Spinal cord (tissue), 10 donors: ENCODE results near the gene MINK1. TPM values are rescaled to one million over a fixed set of nuclear protein-coding genes. Genes with fewer than 3 reads are reported as not detected.

ENCODE experiments used
- DNase-seq, 6 donors: peaks; one replicate each; pipeline versions ENCODE4 v3.0.0 to v3.0.0-alpha.2; 2013 to 2015; ENCODE audit warnings: low spot score in 6 of 6, low read depth in 4 of 6
- H3K27ac ChIP-seq: one replicate; pipeline ENCODE4 v1.5.1; 2013; ENCODE audit warnings: low read depth, low read length, control low read depth
- H3K27me3 ChIP-seq: one replicate; pipeline ENCODE4 v1.6.1; 2013; ENCODE audit warnings: low read length; ENCODE audit not compliant: control insufficient read depth, insufficient read depth
- H3K36me3 ChIP-seq: one replicate; pipeline ENCODE4 v1.6.1; 2013; ENCODE audit warnings: low read length; ENCODE audit not compliant: control insufficient read depth, insufficient read depth
- H3K4me1 ChIP-seq: one replicate; pipeline ENCODE4 v1.6.1; 2013; ENCODE audit warnings: low read length; ENCODE audit not compliant: control insufficient read depth, insufficient read depth
- H3K4me3 ChIP-seq: one replicate; pipeline ENCODE4 v1.5.1; 2013; ENCODE audit warnings: low read depth, low read length, control low read depth
- H3K9me3 ChIP-seq: one replicate; pipeline ENCODE4 v1.6.1; 2013; ENCODE audit warnings: low read length; ENCODE audit not compliant: control insufficient read depth, insufficient read depth
- WGBS: methylation state at CpG from one replicate; pipeline ENCODE4 v1.1.5; 2013; ENCODE audit warnings: missing lambda C conversion rate; ENCODE audit not compliant: insufficient coverage; 5-methylcytosine and 5-hydroxymethylcytosine counted together
- long read RNA-seq, 4 donors: transcript quantifications; one replicate each; lab custom pipeline, GENCODE V29; 2026
- polyA plus RNA-seq, 2 donors: library from polyadenylated mRNA; unstranded; fragments of 120-200 nt; gene quantifications; one replicate each; pipeline ENCODE4 v1.2.1, GENCODE V29; 2013; ENCODE audit not compliant: insufficient read length in 2 of 2
- total RNA-seq, 2 donors: library from RNA; depleted of rRNA in 1 of 2; stranded (reverse); fragments of 120-200 nt in 1 of 2; fragments of >200 nt in 1 of 2; gene quantifications; one replicate each; pipeline versions ENCODE4 v1.2.3 to v1.2.4, GENCODE V29; 2013 to 2014
- donor health status: healthy.

MINK1 gene
- total RNA-seq (10 to 100 TPM; 33.5 to 35.0 TPM), polyA plus RNA-seq (10 to 100 TPM; 67.2 to 86.2 TPM)
- long read RNA-seq, donor 1, result 0 reads
- long read RNA-seq, donor 2, result 0 reads
- long read RNA-seq, donor 3, partial matches to known transcripts, result 25 of 25 reads
- long read RNA-seq, donor 3, other reads (novel, unspliced or antisense), result 0 of 25 reads
- long read RNA-seq, donor 4, partial matches to known transcripts, result 5 of 6 reads
- long read RNA-seq, donor 4, other reads (novel, unspliced or antisense), result 0 of 6 reads

GRCh38 chr17:4833178-4833940 is at the start of gene MINK1:
TSS of gene MINK1 (plus strand) at chr17:4833340. CDS start at chr17:4833584, 244 bp downstream.
- Histone ChIP-seq H3K27ac (peak within 1 kb of the TSS; percentile 86), H3K4me3 (peak within 1 kb of the TSS; percentile 72), H3K36me3 (no peaks in the 10 kb centered on the region), H3K27me3 (no peaks in the 10 kb centered on the region), H3K4me1 (peaks cover 42% of the 10 kb centered on the region), H3K9me3 (no peaks in the 10 kb centered on the region)
- DNase-seq, result peak; percentile 84 to 98 (median 92)
- whole genome bisulfite sequencing, result under 1% methylated on average over 91 of the region's 91 CpGs

GRCh38 chr17:4785311-4786105 is 47.6 kb upstream of the MINK1 start:
- 7% methylated on average over 52 of the region's 61 CpGs for WGBS
- Histone ChIP-seq H3K27ac (no peak overlapping the region), H3K4me3 (peak overlapping the region; percentile 11), H3K36me3 (peaks cover 6% of the 10 kb centered on the region), H3K27me3 (peaks cover 60% of the 10 kb centered on the region), H3K9me3 (no peaks in the 10 kb centered on the region), H3K4me1 (peaks cover 51% of the 10 kb centered on the region)
- DNase-seq, result peak in 2 of 6 donors; percentile 25 to 33

- H3K27ac ChIP-seq, result no peak within 1 kb of the TSS
- H3K27me3 ChIP-seq, result peaks cover 55% of the 10 kb centered on the region
- 6% methylated on average over 19 of the region's 24 CpGs for WGBS
- DNase-seq, result peak in 2 of 6 donors; percentile 16 to 27
- peaks cover 6% of the 10 kb centered on the region for H3K36me3 ChIP-seq
- peaks cover 55% of the 10 kb centered on the region for H3K4me1 ChIP-seq
- H3K9me3 ChIP-seq, result no peaks in the 10 kb centered on the region
- peak within 1 kb of the TSS; percentile 11 for H3K4me3 ChIP-seq
Measured at GRCh38 chr17:4786106-4786511, 47.0 kb upstream of the MINK1 start, which contains the start of gene VMO1. TSS of gene VMO1 (minus strand) at chr17:4786364. CDS start at chr17:4786352, 12 bp downstream.

GRCh38 chr17:4786516-4786915 is 46.6 kb upstream of the MINK1 start:
- WGBS, result 39% methylated on average over 3 of the region's 6 CpGs
- peak in 2 of 6 donors; percentile 1 to 51 for DNase-seq
- Histone ChIP-seq H3K4me3 (no peak overlapping the region), H3K27ac (no peak overlapping the region), H3K9me3 (no peaks in the 10 kb centered on the region), H3K27me3 (peaks cover 55% of the 10 kb centered on the region), H3K4me1 (peaks cover 57% of the 10 kb centered on the region), H3K36me3 (peaks cover 6% of the 10 kb centered on the region)

- Histone ChIP-seq H3K27ac (no peak overlapping the region), H3K27me3 (peaks cover 39% of the 10 kb centered on the region), H3K4me3 (peak overlapping the region; percentile 66), H3K36me3 (peaks cover 6% of the 10 kb centered on the region), H3K9me3 (no peaks in the 10 kb centered on the region), H3K4me1 (peaks cover 57% of the 10 kb centered on the region)
- DNase-seq, result peak in 1 of 6 donors; percentile 9
- WGBS, result 94% methylated on average over 8 of the region's 14 CpGs
Measured at GRCh38 chr17:4788159-4788806, 44.9 kb upstream of the MINK1 start.

GRCh38 chr17:4788807-4789700 is 44.1 kb upstream of the MINK1 start, which contains the start of gene GLTPD2:
TSS of gene GLTPD2 (plus strand) at chr17:4788964. CDS start at chr17:4789012, 48 bp downstream.
- peak in 2 of 6 donors; percentile 32 to 40 for DNase-seq

GRCh38 chr17:4789701-4789950 is 43.5 kb upstream of the MINK1 start:
- Histone ChIP-seq H3K27ac (no peak overlapping the region), H3K27me3 (peaks cover 26% of the 10 kb centered on the region), H3K4me1 (peaks cover 57% of the 10 kb centered on the region), H3K4me3 (peak overlapping the region; percentile 66), H3K36me3 (peaks cover 6% of the 10 kb centered on the region), H3K9me3 (no peaks in the 10 kb centered on the region)
- no peak for DNase-seq
- under 1% methylated on average over 25 of the region's 25 CpGs for WGBS

More at GRCh38 chr17:4788807-4789700, 44.1 kb upstream of the MINK1 start, which contains the start of gene GLTPD2:
- Histone ChIP-seq H3K9me3 (no peaks in the 10 kb centered on the region), H3K4me1 (peaks cover 57% of the 10 kb centered on the region), H3K27ac (no peak within 1 kb of the TSS), H3K36me3 (peaks cover 6% of the 10 kb centered on the region), H3K27me3 (peaks cover 31% of the 10 kb centered on the region), H3K4me3 (peak within 1 kb of the TSS; percentile 66)
- 6% methylated on average over 58 of the region's 62 CpGs for WGBS

GRCh38 chr17:4789951-4790704 is 43.0 kb upstream of the MINK1 start:
- H3K9me3 ChIP-seq, result no peaks in the 10 kb centered on the region
- peak overlapping the region; percentile 66 for H3K4me3 ChIP-seq
- WGBS, result under 1% methylated on average over 90 of the region's 91 CpGs
- peaks cover 52% of the 10 kb centered on the region for H3K4me1 ChIP-seq
- H3K27ac ChIP-seq, result peak overlapping the region; percentile 86
- DNase-seq, result peak; percentile 68 to 97 (median 77)
- H3K27me3 ChIP-seq, result peaks cover 22% of the 10 kb centered on the region
- H3K36me3 ChIP-seq, result peaks cover 6% of the 10 kb centered on the region
